NCI-H187 (cell line): ENCODE results near the gene CDYL2.
"Not testable (repeated sequence)": the region's sequence is repeated elsewhere in the genome, so short reads cannot be mapped to it uniquely, and the experiment has no call there.

Experiments used
- DNase-seq, 2 experiments: peaks; one replicate each; lab custom pipeline; 2025; lab: John Stamatoyannopoulos, UW

Gene CDYL2

GRCh38 chr16:80744856-80745255, 59.5 kb downstream of the CDYL2 start:
- no peak for DNase-seq

DNA sequence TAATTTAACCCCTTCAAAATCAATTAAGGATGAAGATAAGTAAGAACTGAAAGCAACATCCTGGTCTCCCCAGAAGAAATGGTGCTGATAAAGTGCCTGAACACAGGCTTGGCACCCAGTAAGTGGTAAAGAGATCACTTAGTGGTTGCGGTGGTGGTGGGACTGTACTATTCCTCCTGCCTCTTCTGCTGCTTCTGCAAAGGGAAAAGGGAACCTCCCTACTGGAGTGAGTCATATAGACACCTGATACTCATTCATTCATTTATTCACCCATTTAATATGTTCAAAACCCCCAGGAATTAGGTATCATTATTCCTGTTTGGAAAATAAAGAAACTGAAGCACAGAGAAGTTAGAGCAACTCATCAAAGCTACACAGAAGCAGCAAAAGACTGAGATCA, 60.6 kb downstream of the CDYL2 start:
- DNase-seq = no peak

- DNase-seq = no peak
These were observed 61.1 kb downstream of the CDYL2 start for GRCh38 chr16:80743273-80743672.

- DNase-seq = no peak
These were observed 62.1 kb downstream of the CDYL2 start for GRCh38 chr16:80742331-80742730.

- DNase-seq = no peak
These were observed 62.7 kb downstream of the CDYL2 start for GRCh38 chr16:80741724-80742123.

- no peak for DNase-seq
These were observed 64.9 kb downstream of the CDYL2 start for GRCh38 chr16:80739523-80739922.

GRCh38 chr16:80738521-80738920, 65.9 kb downstream of the CDYL2 start:
- DNase-seq = no peak

GRCh38 chr16:80735846-80736245, 68.6 kb downstream of the CDYL2 start:
- DNase-seq = no peak

- no peak for DNase-seq
These were observed 71.0 kb downstream of the CDYL2 start for GRCh38 chr16:80733407-80733806.

DNA sequence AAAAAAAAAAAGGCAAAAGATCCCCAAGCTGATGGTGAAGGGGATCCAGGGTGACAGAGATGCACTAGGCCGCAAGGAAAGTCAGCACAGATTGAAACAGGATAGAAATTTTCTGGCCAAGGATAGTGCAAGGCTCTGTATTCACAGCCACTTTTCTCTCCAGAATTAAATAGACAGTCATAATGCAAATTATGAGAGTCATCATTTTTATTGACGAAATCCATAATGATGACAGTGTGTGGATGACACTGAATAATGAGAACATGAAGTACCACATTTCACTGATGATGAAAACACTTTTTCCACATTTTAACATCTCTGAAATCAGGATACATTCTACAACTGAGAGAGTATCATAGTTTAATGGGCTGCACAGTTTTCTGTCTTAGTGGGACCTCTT, 72.5 kb downstream of the CDYL2 start:
- DNase-seq = no peak

GRCh38 chr16:80727066-80727763, 77.2 kb downstream of the CDYL2 start:
- DNase-seq = not testable (repeated sequence)

DNA sequence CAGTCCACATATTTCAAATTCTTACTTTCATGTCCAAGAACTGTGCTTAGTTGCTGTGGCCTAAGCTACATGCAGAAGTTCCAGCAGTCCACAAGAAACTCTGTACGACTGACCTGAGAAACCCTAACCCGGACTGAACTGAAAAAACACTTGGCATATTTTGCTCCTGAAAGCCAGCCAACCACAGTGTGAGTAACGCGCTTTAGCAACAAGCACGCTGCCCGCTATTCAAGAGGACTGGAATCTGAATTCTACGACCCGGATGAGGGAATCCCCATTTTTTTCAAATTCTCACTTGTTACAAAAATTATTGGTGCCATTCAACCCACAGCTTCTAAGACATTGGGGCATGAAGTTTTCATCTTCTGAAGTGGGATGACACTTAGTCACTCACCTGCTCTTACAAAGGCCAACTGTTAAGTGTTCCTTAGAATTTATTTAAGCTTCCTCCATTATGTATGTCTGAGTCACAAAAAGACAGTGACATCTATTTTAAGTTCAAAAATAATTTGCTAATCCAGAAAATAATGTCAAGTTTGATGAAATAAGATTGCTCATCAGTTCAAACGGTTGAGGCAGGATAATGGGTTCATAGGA, 78.7 kb downstream of the CDYL2 start:
- no peak for DNase-seq

GRCh38 chr16:80723981-80724380, 80.4 kb downstream of the CDYL2 start:
- DNase-seq = no peak

DNA sequence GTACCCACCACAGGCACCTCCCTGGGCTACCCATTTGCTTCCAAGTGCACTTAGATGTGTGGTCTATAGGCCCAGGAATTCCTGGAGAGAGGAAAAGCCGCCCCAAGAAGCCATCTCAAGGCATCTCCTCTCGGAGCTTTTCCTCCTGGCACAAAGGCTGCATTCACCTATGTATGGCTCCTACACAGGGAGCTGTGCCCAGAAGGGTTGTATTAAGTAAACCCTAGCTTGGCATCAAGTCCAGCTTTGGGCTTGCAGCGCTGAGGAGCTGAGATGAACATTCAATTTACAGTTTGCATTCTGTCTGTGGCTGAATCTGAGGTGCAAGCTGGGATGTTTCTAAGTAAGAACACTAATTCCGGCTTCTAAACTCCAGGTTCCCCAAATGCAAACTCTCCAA, 81.3 kb downstream of the CDYL2 start:
- no peak for DNase-seq

DNA sequence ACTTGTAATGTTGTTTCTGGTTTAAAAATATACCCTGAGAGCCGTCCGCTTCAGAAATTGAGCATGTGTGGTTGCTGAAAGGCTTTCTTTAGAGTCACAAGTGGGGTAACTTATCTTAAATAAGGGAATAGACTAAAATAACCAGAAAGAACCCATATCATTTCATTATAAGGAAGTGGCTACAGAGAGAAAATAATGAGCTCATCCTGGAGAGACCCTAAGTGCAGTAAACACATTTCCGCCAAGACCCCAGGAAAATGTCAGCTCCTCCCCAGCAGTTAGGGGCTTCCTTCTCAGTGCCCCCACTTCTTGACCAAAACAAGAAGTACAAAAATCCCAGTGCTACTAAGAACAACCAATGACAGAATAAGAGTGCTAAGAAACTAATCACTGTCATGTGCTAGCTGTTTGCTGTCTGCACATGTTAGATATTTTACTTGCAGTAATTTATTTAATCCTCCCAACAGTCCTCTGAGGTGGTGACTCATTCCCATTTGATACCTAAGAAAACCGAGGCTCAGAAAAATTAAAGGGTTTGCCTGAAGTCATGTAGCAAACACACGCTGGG, 83.5 kb downstream of the CDYL2 start:
- DNase-seq = no peak

DNA sequence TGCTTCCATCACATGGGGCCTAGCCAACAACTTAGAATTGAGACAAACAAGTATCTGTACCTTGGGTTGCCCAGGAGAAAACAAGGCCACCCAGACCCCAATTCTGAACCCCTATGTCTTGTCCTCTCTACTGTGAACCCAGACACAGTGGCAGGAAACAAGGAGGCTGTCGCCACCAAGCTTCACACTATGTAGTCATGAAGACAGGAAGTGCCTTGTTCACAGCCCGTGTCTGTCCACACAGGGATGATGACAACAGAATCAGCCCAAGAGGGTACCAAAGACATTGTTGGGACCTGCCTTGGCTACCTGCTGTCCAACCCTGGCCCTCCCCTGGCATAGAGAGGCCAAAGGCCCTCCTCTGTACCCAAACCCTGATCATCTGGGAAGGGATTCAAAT, 84.8 kb downstream of the CDYL2 start:
- no peak for DNase-seq

GRCh38 chr16:80718480-80719220, 85.7 kb downstream of the CDYL2 start:
- peak; percentile 0 to 20 for DNase-seq

GRCh38 chr16:80717611-80718010, 86.8 kb downstream of the CDYL2 start:
- DNase-seq = no peak

DNA sequence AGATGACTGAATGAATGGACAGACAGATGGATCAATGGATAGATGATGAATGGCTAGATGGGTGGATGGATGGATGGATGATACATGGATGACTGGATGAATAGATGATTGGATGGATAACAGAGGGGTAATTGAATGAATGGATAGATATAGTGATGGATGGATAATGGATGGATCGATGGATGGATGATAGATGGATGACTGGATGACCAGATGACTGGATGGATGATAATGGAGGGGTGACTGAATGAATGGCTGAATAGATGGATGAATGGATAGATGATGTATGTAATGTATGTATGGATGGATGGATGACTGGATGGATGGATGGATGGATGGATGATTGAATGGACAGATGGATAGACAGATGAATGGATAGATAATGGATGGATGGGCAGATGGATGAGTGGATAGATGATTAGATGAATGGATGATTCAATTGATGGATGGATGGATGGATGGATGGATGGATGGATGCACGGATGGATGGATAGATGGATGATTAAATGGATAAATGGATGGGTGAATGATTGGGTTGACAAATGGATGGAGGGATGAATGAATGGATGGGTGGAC, 87.7 kb downstream of the CDYL2 start:
- DNase-seq = no peak

- no peak for DNase-seq
These were observed 93.0 kb downstream of the CDYL2 start for GRCh38 chr16:80711406-80711805.

- DNase-seq = no peak
These were observed 93.5 kb downstream of the CDYL2 start for GRCh38 chr16:80710918-80711317.

DNA sequence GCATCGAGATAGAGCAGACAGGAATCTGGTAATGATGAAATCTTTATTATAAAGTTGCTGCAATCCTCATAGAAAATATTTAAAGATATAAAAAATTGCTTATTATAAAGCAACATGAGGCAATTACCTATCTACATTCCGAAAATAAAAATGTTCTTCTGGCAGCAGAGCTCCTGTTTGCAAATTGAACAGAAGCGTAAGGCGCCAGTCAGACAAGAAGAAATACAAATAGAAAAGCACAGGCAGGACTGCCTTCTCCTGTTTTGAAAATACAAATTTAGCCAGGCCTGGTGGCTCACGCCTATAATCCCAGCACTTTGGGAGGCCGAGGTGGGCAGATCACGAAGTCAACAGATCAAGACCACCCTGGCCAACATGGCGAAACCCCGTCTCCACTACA, 95.6 kb downstream of the CDYL2 start:
- no peak for DNase-seq

DNA sequence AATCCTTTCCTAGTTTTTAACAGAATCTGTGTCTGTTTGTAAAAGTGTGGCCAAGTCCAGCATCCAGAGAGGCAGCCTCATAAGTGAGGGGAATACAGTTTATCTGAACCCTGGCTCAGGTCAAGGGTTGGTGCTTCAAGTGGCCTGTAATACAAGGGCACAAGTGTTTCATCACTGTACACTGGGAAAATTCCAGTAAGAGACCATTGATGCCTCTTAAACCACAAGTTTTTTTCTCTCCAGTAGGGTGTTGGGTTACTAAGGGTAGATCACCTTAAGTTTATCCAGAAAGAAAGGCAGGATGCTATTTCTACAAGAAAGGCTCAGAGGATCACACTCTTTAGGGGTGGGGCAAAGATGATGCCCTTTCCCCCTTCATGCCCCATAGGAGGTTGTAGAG, 96.7 kb downstream of the CDYL2 start:
- DNase-seq = no peak
